ENCODE data around the gene APOBEC3A. TPM values are rescaled to one million over a fixed set of nuclear protein-coding genes. Genes with fewer than 3 reads are reported as not detected.

APOBEC3A gene
- total RNA-seq, 1 experiment from 2014 or later: not detected

- Histone ChIP-seq H3F3A (ENCODE audit: insufficient read depth, low read depth) (no peaks in the 10 kb centered on the region), H3K4me1 (replicated peaks; ENCODE audit: insufficient read depth) (no peaks in the 10 kb centered on the region), H3K79me2 (ENCODE audit: low read depth) (no peaks in the 10 kb centered on the region), H4K20me1 (ENCODE audit: insufficient read depth) (no peaks in the 10 kb centered on the region), H2AFZ (no peak overlapping the region), H3K9me2 (ENCODE audit: insufficient read depth) (no peaks in the 10 kb centered on the region), H3K4me3 (no peak overlapping the region), H3K36me3 (ENCODE audit: low read depth) (no peaks in the 10 kb centered on the region), H3K27me3 (ENCODE audit: insufficient read depth, low read depth) (no peaks in the 10 kb centered on the region), H3K27ac (no peak overlapping the region), H3K4me2 (no peak overlapping the region), H3K9me3 (ENCODE audit: insufficient read depth, low read depth) (no peaks in the 10 kb centered on the region)
- POLR2A ChIA-PET (ENCODE audit: unreplicated experiment): no interaction called here
- no TSS peak for BruUV-seq (replicated peaks)
- CTCF ChIA-PET: no interaction called here
- no peak for DNase-seq
- no peak for TF ChIP-seq EZH2 (IDR thresholded peaks at IDR 0.05; ENCODE audit: low read depth)
- intact Hi-C loops (cut with micrococcal nuclease; ENCODE audit: unreplicated experiment): no loop called here
Measured at GRCh38 chr22:38996105-38996504, 38.7 kb downstream of the APOBEC3A start.

GRCh38 chr22:38997518-38997917 lies 40.1 kb downstream of the APOBEC3A start:
- no peak overlapping the region for H2AFZ ChIP-seq
- H3K27me3 ChIP-seq (ENCODE audit: insufficient read depth, low read depth): no peaks in the 10 kb centered on the region
- CTCF ChIA-PET: no interaction called here
- no TSS peak for BruUV-seq (replicated peaks)
- H3K4me1 ChIP-seq (replicated peaks; ENCODE audit: insufficient read depth): peaks cover under 1% of the 10 kb centered on the region; the same call in 1 of the 2 replicates
- no peak overlapping the region for H3K4me3 ChIP-seq
- DNase-seq: no peak
- H3K9me3 ChIP-seq (ENCODE audit: insufficient read depth, low read depth): no peaks in the 10 kb centered on the region
- TF ChIP-seq EZH2 (IDR thresholded peaks at IDR 0.05; ENCODE audit: low read depth) (no peak), CTCF (conservative IDR thresholded peaks at IDR 0.05) (no peak)
- H3K79me2 ChIP-seq (ENCODE audit: low read depth): no peaks in the 10 kb centered on the region
- H3K27ac ChIP-seq: no peak overlapping the region
- peaks cover 8% of the 10 kb centered on the region; the same call in 1 of the 2 replicates for H3F3A ChIP-seq (ENCODE audit: insufficient read depth, low read depth)
- H4K20me1 ChIP-seq (ENCODE audit: insufficient read depth): no peaks in the 10 kb centered on the region
- intact Hi-C loops (cut with micrococcal nuclease; ENCODE audit: unreplicated experiment): no loop called here
- no peak overlapping the region for H3K4me2 ChIP-seq
- POLR2A ChIA-PET (ENCODE audit: unreplicated experiment): interaction anchor here (0.5 kb wide), 1 partner anchor 63 kb away, joined by 6 read pairs; no protein-coding TSS in a partner anchor
- H3K9me2 ChIP-seq (ENCODE audit: insufficient read depth): no peaks in the 10 kb centered on the region
- no peaks in the 10 kb centered on the region for H3K36me3 ChIP-seq (ENCODE audit: low read depth)

GRCh38 chr22:39003165-39003638 lies 45.8 kb downstream of the APOBEC3A start:
- POLR2A ChIA-PET (ENCODE audit: unreplicated experiment): interaction anchor here (0.5 to 0.6 kb wide), 4 partner anchors 133 to 917 kb away, joined by 4 to 9 read pairs (median 5); partner anchors contain the start of genes ATF4 and CBX7
- CTCF ChIA-PET: interaction anchor here (0.5 to 1.3 kb wide), 13 partner anchors 9 to 456 kb away, joined by 3 to 15 read pairs (median 4); partner anchors contain the start of genes APOBEC3A and APOBEC3B
- Histone ChIP-seq H3K9me3 (ENCODE audit: insufficient read depth, low read depth) (no peaks in the 10 kb centered on the region), H3F3A (ENCODE audit: insufficient read depth, low read depth) (peaks cover 29% of the 10 kb centered on the region; the same call in 1 of the 2 replicates), H3K27me3 (ENCODE audit: insufficient read depth, low read depth) (no peaks in the 10 kb centered on the region), H2AFZ (no peak overlapping the region), H3K79me2 (ENCODE audit: low read depth) (no peaks in the 10 kb centered on the region), H3K4me1 (replicated peaks; ENCODE audit: insufficient read depth) (peaks cover 11% of the 10 kb centered on the region), H3K4me2 (peak overlapping the region; percentile 26), H4K20me1 (ENCODE audit: insufficient read depth) (no peaks in the 10 kb centered on the region), H3K36me3 (ENCODE audit: low read depth) (no peaks in the 10 kb centered on the region), H3K4me3 (no peak overlapping the region), H3K27ac (peak overlapping the region; percentile 20; the same call in 1 of the 2 replicates), H3K9me2 (ENCODE audit: insufficient read depth) (no peaks in the 10 kb centered on the region)
- TF ChIP-seq EZH2 (IDR thresholded peaks at IDR 0.05; ENCODE audit: low read depth) (no peak), CTCF (conservative IDR thresholded peaks at IDR 0.05) (peak; percentile 95)
- no TSS peak for BruUV-seq (replicated peaks)
- peak; percentile 89 to 94 for DNase-seq
- intact Hi-C loops (cut with micrococcal nuclease; ENCODE audit: unreplicated experiment): loop anchor here (1.0 to 2.0 kb wide), 5 partner anchors 18 to 234 kb away; no protein-coding TSS in a partner anchor

All from PC-9 (cell line).